Fibroblast of villous mesenchyme (primary cell): Measurements from ENCODE around the gene TET1. TPM values are rescaled to one million over a fixed set of nuclear protein-coding genes. Genes with fewer than 3 reads are reported as not detected.
"Not testable (repeated sequence)": the region's sequence is repeated elsewhere in the genome, so short reads cannot be mapped to it uniquely, and the experiment has no call there.

ENCODE experiments used
- DNase-seq: peaks from one replicate; pipeline ENCODE4 v3.0.0-alpha.2; 2010; ENCODE audit warnings: low read depth
- H3K4me3 ChIP-seq: 2 replicates; pipeline ENCODE4 v1.5.1; 2011; ENCODE audit warnings: low read depth, mild to moderate bottlenecking, low read length
- CTCF ChIP-seq: IDR thresholded peaks from 2 replicates; pipeline ENCODE4 v1.5.1; 2012; ENCODE audit warnings: low read depth, mild to moderate bottlenecking, low read length; ENCODE audit not compliant: insufficient read depth
- small RNA-seq: library from RNA; depleted of rRNA; stranded (forward); fragments of <200 nt; gene quantifications from one replicate; pipeline ENCODE3, GENCODE V24; 2012
- total RNA-seq: library from RNA; depleted of rRNA; stranded (reverse); fragments of >200 nt; gene quantifications from 2 replicates; pipeline ENCODE4 v1.2.3, GENCODE V29; 2012

Gene TET1
- total RNA-seq, 1 donor, result 9.5 TPM

DNA sequence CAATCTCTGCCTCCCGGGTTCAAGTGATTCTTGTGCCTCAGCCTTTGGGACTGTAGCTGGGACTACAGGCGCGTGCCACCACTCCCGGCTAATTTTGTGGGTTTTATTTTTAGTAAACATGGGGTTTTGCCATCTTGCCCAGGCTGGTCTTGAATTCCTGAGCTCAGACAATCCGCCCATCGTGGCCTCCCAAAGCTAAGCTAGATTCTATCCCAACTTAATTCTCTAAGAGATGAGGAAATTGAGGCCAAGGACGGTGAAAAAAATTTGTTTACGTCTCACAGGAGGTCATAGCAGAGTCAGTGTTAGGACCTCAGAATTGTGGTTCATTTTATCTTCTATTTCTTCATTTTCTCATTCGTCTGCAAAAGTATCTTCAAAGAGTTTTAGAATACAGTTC lies 167.0 kb downstream of the TET1 start:
- TF ChIP-seq CTCF, result no peak
- DNase-seq, result peak; percentile 38
- no peak overlapping the region for H3K4me3 ChIP-seq

GRCh38 chr10:68732651-68733050 lies 172.5 kb downstream of the TET1 start:
- no peak for DNase-seq
- TF ChIP-seq CTCF, result no peak
- no peak overlapping the region for H3K4me3 ChIP-seq

- DNase-seq, result no peak
- no peak for TF ChIP-seq CTCF
- H3K4me3 ChIP-seq, result no peak overlapping the region
Observed at GRCh38 chr10:68734349-68734748, 174.2 kb downstream of the TET1 start.

GRCh38 chr10:68735119-68735518 lies 175.0 kb downstream of the TET1 start:
- no peak for DNase-seq
- TF ChIP-seq CTCF, result no peak
- H3K4me3 ChIP-seq, result no peak overlapping the region

DNA sequence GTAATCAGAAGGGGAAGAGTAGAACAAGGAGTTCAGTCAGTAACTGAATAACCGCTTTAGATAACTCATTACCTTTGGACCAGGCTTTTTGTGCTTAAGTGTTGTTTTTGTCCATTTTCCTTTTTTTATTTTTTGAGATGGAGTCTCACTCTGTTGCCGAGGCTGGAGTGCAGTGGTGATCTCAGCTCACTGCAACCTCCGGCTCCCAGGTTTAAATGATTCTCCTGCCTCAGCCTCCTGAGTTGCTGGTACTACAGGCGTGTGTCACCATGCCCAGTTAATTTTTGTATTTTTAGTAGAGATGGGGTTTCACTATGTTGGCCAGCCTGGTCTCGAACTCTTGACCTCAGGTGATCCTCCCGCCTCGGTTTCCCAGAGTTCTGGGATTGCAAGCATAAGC lies 175.6 kb downstream of the TET1 start:
- H3K4me3 ChIP-seq, DNase-seq: not testable (repeated sequence)

DNA sequence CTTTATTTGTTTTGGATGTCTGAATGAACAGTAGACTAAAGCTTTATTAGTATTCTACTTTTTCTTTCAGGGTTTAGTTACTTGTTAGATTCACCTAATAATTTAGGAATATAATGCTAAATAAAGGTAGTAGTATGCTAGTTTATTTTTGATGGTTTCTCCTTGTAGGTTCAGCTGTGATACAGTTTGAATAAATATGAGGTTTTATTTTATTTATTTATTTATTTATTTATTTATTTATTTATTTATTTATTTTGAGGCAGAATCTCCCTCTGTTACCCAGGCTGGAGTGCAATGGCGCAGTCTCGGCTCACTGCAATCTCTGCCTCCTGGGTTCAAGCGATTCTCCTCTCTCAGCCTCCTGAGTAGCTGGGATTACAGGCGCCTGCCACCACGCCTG lies 180.5 kb downstream of the TET1 start:
- not testable (repeated sequence) for DNase-seq, H3K4me3 ChIP-seq

DNA sequence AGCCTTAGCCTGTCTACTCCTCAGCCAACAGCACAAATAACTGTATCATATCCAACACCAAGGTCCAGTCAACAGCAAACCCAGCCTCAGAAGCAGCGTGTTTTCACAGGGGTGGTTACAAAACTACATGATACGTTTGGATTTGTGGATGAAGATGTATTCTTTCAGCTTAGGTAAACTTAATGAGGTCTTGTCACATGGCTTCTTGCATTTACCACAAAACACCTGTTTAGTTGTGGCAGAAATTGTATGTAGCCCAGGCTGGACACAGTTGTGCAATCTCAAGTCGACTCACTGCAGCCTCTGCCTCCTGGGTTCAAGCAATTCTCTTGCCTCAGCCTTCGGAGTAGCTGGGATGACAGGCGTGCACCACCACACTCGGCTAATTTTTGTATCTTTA lies 182.3 kb downstream of the TET1 start:
- H3K4me3 ChIP-seq, result no peak overlapping the region
- no peak for TF ChIP-seq CTCF
- no peak for DNase-seq

Small RNAs within 50 kb of the gene (small RNA-seq; reads per million reads assigned to genes)
- not detected for gene RF00019

Other genes starting within 250 kb of the TET1 start
- 18.0 and 22.9 TPM in 2 replicates for gene HNRNPH3, start 228.3 kb upstream of the TET1 start, total RNA-seq
- 7.1 and 9.1 TPM in 2 replicates for gene PBLD, start 227.4 kb upstream of the TET1 start, total RNA-seq
- gene RUFY2, start 153.1 kb upstream of the TET1 start, total RNA-seq, result 31.9 and 32.8 TPM in 2 replicates
- 9.7 and 13.0 TPM in 2 replicates for gene DNA2, start 88.4 kb upstream of the TET1 start, total RNA-seq
- 14.8 and 28.1 TPM in 2 replicates for gene SLC25A16, start 32.8 kb upstream of the TET1 start, total RNA-seq
- 38.0 and 47.1 TPM in 2 replicates for gene CCAR1, start 160.9 kb downstream of the TET1 start, total RNA-seq